GM10266 (cell line): ENCODE results near the gene POLN.

Experiments
- DNase-seq: peaks from one replicate; pipeline ENCODE4 v3.0.0; 2012; ENCODE audit errors: extremely low spot score
- TF ChIP-seq, protein P1 (sequence below): IDR thresholded peaks from 2 replicates; pipeline ENCODE4 v1.5.1; 2012; ENCODE audit warnings: mild to moderate bottlenecking, low read depth; ENCODE audit not compliant: control insufficient read depth, insufficient read depth; ENCODE audit errors: missing control alignments

POLN gene

DNA sequence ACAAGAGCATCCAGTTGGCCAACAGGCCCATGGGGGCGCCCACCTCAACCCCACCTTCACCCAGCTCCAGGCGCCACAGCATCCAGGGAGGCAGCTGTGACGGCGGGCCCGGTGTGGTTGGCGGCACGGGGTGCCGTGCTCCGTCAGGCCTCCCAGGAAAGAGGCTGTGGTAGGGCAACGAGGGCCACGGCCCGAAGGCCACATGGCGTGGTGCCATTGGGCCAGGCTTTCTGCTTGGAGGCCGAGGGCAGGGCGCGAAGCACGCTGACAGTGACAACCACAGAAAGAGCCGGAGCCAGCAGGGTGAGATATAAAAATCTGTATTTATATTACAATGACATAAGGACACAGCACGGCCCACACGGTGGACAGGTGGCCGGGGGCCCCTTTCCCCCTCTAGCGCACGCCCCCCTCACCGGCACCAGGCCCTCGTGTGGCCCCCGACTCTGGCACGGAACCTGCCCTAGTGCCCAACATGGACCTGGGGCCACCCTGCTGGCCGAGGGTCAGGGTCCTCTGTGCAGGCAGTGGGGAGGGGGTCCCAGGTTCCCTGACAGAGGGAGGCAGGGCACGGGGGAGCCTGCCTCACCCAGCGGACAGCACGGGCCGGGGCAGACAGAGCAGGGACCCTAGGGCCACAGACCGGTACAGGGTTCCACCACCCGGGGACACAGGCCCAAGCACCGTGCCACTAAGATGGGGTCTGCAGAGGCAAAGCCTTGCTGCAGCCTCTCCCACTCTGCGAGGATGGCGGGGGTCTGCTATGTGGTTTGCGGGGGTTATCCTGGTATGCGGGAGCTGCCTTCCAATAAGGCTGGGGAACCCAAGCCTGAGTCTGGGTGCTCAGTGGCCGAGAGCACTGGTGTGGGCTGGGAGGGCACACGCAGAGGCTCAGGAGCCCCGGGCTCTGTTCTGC lies 5.5 kb upstream of the POLN start:
- DNase-seq, result peak; percentile 8
- TF ChIP-seq, protein P1, sequence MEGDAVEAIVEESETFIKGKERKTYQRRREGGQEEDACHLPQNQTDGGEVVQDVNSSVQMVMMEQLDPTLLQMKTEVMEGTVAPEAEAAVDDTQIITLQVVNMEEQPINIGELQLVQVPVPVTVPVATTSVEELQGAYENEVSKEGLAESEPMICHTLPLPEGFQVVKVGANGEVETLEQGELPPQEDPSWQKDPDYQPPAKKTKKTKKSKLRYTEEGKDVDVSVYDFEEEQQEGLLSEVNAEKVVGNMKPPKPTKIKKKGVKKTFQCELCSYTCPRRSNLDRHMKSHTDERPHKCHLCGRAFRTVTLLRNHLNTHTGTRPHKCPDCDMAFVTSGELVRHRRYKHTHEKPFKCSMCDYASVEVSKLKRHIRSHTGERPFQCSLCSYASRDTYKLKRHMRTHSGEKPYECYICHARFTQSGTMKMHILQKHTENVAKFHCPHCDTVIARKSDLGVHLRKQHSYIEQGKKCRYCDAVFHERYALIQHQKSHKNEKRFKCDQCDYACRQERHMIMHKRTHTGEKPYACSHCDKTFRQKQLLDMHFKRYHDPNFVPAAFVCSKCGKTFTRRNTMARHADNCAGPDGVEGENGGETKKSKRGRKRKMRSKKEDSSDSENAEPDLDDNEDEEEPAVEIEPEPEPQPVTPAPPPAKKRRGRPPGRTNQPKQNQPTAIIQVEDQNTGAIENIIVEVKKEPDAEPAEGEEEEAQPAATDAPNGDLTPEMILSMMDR, result no peak

DNA sequence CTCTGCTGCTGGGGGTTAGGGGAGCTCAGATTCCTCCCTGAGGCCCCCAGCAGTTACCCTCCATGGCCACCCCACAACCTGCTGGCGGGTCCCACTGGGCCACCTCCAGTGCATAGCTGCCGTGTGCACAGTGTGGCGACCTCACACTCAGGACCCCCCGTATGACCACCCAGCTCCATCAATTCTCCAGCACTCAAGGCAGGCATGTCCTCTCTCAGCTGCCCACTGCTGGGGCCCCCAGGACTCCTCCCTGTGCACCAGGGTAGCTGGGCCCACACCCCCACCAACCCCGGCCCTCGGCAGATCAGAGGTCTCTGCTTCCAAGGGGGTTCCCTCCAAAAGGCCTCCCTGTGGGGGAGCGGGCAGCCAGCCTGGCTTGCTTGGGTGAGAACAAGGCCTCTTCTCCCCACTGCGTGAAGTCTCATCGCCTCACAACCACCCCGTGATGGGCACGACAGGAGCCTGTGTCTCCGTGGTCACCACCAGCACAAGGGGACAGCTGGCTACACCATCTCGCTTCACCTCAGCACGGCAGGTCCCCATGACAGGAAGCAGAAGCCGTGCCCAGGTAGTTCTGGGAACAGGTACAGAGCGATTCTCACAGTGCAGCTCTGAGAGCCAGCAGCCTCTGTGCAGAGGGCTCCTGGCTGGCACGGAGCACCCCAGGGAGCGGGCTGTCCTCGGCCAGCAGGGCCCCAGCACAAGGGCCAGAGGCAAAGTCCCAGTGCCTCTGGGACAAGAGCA lies 4.6 kb upstream of the POLN start:
- DNase-seq, result peak; percentile 9

DNA sequence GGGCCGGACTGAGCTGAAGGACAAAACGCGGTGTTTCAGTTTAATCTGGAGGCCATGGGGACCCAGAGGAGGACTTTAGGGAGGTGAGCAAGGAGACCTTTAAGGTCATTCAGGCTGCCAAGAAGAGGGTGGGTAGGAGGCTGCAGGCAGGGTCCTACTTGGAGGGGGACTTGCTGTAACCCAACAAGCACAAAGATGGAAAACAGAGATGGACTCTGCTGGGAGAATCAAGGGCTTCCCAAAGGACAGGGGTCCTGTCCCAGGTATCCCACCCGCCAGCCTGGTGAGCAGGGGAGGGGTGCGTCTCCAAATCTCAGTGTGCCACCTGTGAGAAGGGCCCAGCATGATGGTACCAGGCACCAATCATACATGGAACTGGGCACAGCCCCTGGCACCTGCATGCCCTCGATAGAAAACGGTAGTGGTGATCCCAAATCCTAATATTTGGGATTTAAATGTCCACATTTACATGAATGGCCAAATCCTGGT lies 3.9 kb upstream of the POLN start:
- TF ChIP-seq, protein P1, result no peak
- DNase-seq, result peak; percentile 7

More for the DNA sequence above, 4.6 kb upstream of the POLN start:
- TF ChIP-seq, protein P1, result no peak

DNA sequence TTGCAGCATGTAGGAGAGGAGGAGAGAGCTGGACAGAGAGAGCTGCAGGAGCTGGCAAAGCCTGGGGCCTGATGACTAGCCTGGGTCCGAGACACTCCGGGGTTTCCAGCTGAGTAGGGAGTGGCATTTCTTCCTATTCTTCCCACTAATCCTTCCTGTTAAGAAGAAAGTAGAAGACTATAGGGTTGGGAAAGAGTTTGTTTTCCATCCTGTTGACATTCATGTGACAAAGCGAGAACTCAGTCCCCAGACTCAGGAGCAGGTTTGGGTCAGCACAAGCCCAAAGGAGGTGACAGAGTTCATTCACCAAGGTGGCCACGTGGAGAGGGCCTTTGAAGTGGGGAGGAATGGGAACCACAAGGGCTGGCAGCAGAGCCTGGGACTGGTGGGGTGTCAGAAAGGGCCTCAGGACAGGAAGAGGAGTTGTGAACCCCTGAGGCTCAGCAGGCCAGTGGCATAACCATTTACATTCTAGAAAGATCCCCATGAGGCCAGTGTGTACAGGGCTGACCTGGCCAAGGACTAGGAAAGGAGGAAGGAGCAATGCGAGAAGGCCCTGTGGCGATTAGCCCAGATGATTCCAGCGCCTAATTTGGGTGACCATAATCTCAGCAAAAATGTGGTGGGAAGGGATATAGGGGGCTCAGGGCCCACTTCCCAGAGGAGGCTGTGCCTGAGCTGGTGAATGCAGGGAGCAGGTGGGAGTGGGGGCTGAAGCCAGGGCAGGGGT lies 3.3 kb upstream of the POLN start:
- peak; percentile 12 for DNase-seq
- TF ChIP-seq, protein P1, result no peak

DNA sequence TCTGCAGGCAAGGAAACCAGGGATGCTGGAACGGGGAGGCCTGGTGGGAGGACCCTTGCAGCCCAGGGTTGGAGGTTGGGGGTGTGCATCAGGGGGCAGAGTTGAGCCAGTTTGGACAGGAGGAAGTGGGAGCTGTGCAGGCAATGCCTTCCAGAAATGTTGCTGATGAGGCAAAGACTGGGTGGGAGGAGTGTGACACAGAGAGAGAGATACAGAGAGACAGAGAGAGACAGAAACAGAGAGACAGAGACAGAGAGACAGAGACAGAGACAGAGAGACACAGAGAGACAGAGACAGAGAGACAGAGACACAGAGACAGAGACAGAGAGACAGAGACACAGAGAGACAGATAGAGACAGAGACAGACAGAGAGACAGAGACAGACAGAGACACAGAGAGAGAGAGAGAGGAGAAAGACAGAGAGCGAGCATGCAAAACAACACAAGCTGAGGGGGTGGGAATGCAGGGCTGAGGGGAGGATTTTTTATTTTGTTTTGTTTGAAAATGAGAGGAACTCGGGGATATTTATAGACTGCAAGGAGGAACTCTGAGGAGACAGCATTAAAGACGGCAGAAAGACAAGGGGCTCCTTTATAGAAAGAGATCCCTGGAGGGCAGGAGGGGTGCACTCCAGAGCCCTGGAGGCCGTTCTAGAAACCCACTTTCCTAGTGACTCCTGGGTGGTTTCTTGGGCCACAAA lies 1.9 kb upstream of the POLN start:
- peak; percentile 62 for DNase-seq
- TF ChIP-seq, protein P1, result peak; percentile 46

DNA sequence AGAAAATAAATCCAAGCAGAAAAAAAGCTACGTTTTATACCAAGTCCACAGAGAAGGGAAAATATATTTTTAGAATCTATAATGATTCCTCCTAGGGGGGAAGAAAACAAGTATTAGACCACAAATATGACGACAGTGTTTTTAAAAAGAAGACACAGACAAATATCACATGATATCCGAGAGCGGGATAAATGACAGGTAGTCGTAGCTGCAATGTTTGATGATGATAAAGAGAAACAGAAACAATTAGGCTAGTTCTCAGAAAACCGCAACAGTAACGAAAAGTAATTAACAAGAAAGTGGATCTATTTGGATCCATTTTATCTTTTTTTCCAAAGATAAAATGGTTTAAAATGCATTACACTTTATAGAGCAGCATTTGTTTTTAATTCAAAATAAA lies 918 bp downstream of the POLN start:
- DNase-seq, result no peak
- TF ChIP-seq, protein P1, result no peak
